HG03521 (cell line): ENCODE measurements around the gene KIF24.
"Not testable (repeated sequence)": the region's sequence is repeated elsewhere in the genome, so short reads cannot be mapped to it uniquely, and the experiment has no call there.

Experiments
- ATAC-seq: cut with Tn5 transposase; IDR thresholded peaks from one replicate; pipeline ENCODE4 v1.9.1; 2021; ENCODE audit warnings: mild to moderate bottlenecking, moderate library complexity; ENCODE audit not compliant: unreplicated experiment

Gene KIF24

GRCh38 chr9:34366365-34366764 lies 37.3 kb upstream of the KIF24 start:
- ATAC-seq, result no peak

GRCh38 chr9:34365282-34365681 lies 36.2 kb upstream of the KIF24 start:
- no peak for ATAC-seq

DNA sequence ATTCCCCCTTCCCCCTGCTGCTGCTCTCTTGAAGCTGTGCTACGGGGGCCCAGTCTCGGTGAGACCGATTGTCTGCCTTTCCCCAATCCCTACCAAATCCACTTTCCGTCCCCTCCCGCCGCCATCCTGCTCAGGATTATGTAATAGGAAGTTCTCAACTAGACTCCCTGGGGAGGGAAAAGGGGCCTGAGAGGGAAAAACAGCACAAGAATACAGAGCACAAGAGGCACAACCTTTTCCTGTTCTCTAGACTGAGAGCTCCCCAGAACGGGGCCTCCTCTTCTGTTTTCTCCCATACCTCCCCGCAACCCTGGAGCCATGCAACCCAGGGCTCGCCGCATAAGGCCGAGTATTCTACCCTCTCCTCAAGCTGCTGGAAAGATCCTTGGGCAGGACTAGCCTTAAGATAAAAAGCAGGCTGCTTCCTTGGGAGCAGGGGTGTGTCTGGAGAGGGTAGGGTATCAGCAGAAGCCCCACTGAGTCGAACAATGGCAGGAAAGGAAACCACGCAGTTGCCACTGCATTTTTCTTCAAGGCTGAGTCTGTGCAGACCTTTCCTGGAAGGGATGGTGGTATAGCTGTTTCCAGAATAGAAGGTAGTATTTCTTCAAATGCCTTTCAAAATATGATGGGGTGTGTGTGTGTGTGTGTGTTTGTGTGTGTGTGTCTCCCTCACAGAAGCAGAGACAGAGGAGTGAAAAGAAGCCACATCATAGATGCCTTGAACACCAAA lies 34.7 kb upstream of the KIF24 start:
- no peak for ATAC-seq

- ATAC-seq, result no peak
Observed at GRCh38 chr9:34362614-34363214, 33.6 kb upstream of the KIF24 start.

DNA sequence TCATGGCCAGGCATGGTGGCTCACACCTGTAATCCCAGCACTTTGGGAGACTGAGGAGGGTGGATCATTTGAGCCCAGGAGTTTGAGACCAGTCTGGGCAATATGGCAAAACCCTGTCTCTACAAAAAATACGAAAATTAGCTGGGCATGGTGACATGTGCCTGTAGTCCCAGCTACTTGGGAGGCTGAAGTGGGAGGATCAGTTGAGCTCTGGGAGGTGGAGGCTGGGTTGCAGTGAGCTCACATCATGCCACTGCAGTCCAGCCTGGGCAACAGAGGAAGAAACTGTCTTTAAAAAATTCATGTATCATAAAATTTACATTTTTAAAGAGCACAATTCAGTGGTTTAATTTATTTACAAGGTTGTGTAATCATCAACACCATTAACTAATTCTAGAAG lies 23.9 kb upstream of the KIF24 start:
- not testable (repeated sequence) for ATAC-seq

GRCh38 chr9:34352122-34352652 lies 23.1 kb upstream of the KIF24 start:
- not testable (repeated sequence) for ATAC-seq

DNA sequence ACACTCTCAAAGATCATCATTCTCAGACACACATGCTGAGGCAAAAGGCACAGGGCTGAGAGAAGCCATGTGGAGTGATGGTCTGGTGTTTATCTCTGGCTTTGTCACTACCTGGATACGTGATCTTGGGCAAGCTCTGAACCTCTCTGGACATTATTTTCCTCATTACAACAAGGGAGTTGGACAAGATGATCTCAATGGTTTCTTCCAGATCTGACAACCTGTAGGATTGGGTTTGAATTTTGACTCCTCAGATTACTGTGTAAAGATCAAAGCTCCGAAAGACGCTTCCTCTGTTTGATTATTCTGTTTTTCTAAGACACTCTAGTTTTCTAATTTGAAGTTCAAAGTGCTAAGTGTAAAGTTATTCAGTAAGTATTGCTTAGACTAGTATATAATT lies 20.3 kb upstream of the KIF24 start:
- no peak for ATAC-seq

DNA sequence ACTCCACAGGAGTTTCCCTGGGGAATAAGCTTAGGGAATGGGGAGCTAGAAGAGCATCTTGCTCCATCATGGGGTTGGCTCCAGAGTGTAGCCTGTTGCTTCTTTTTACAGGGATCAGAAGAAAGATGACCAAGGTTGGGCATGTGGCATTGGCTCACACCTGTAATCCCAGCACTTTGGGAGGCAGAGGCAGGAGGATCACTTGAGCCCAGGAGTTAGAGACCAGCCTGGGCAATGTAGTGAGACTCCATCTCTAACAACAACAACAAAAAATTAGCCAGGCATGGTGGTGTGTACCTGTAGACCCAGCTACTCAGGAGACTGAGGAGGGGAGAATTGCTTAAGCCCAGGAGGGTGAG lies 18.7 kb upstream of the KIF24 start:
- ATAC-seq, result no peak

GRCh38 chr9:34346873-34347799 lies 18.1 kb upstream of the KIF24 start:
- no peak for ATAC-seq

DNA sequence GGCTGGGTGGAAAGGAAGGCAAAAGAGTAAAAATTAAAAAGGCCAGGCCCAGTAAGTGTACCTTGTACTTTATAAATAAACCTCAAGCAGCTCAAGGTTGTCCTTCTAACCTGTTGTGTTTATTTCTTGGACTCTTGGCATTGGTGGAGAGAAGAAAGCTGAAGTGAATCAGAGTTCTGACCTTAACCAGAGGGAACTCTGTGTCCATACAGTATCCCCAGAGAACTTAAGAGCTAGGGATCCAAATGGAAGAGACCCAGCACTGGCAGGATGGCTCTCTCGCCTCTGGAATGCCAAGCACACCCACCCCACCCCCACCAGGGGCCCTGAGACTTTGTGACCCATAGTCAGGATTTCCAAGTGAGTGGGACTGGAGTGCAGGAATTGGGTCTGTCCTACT lies 14.5 kb upstream of the KIF24 start:
- ATAC-seq, result no peak

- ATAC-seq, result no peak
Observed at GRCh38 chr9:34343090-34343489, 14.0 kb upstream of the KIF24 start.

GRCh38 chr9:34341659-34342295 lies 12.7 kb upstream of the KIF24 start:
- ATAC-seq, result no peak

GRCh38 chr9:34338665-34339385 lies 9.8 kb upstream of the KIF24 start:
- ATAC-seq, result no peak

DNA sequence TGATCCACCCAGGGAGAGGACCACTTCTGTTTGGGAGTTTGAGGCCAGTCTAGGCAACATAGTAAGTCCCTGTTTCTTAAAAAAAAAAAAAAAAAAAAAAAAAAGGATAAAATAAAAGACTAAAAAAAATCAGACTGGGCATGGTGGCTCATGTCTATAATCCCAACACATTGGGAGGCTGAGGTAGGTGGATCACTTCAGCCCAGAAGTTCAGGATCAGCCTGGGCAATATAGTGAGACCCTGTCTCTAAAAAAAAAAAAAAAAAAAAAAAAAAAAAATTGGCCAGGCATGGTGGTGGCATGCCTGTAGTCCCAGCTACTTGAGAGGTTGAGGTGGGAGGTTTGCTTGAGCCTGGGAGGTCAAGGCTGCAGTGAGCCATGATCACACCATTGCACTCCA lies 9.0 kb upstream of the KIF24 start:
- ATAC-seq, result not testable (repeated sequence)

GRCh38 chr9:34337403-34337802 lies 8.3 kb upstream of the KIF24 start:
- no peak for ATAC-seq

DNA sequence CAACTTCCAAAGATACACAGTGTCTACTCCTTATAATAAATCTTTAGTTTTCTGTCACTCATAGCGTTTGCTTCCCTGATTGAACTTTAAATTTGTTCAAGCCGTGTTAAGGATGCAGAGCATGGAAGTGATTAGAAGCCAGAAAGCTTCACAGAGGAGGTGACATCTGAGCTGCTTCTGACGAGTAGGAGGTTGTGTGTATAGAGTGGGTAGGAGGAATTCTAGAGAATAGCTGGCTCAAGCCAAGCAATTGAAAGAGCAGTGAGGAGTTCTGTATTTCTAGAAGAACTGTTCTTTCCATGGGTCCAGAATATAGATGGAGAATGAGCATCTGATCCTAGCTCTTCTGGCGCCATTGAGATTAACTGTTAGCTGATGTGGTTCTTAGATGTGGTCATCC lies 6.3 kb upstream of the KIF24 start:
- ATAC-seq, result no peak

GRCh38 chr9:34334916-34335315 lies 5.8 kb upstream of the KIF24 start:
- no peak for ATAC-seq

DNA sequence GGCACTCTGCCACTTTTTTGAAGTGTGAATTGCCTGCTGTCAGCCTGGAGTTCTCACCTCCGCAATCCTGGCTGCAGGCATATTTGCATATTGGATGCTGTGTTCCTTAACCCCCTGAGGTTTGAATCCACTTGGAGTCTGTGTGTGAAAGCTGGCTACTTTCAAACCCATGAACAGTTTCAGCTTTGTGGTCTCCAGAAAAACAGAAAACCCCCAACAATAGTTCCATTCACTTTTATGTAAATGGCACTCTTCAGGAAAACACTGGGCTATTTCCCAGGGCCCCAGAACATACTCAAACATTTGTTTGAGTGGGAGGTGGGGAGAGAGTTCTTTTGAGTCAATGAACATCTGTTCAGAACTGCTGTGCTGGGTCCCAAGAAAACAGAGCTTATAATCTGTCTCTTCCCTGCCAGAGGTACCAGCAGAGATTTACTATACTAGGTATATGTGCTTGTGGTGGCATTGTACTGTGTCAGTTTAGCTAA lies 5.3 kb upstream of the KIF24 start:
- no peak for ATAC-seq

DNA sequence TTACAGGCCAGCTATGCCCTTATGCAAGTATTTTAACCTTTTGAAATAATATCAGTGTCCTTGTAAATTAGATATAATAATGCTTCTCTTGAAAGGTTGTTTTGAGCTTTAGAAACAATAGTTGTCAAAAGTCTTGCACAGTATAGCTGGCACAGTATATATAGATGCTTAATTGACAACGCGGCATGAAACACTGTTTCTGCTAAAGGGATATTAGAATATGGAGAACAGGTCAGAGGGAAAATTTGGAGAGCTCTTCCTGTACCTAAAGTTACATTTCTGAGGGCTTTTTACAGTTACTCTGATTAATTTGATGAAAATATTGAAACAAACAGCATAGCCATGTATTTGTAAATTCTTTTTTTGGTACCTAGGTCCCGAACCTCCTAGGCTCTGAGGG lies 4.8 kb upstream of the KIF24 start:
- no peak for ATAC-seq
